HCT116 (cell line): ENCODE measurements around the gene BIK. TPM values are rescaled to one million over a fixed set of nuclear protein-coding genes. Genes with fewer than 3 reads are reported as not detected.

Source experiments
- ATAC-seq: fragments of 200-7000 bp; cut with Tn5 transposase; 2 replicates; pipeline ENCODE4 v1.9.1; 2020; ENCODE audit warnings: mild to moderate bottlenecking, moderate library complexity
- BruUV-seq: library from RNA; stranded (reverse); fragments of 400-500 nt; replicated peaks from 2 replicates; lab custom pipeline; 2021; lab: Mats Ljungman, UMichigan
- CTCF ChIA-PET: fragments of 300-600 bp; sonication (Branson Sonifier 250); formaldehyde crosslinking; loops from one replicate; lab custom pipeline; 2021; ENCODE audit warnings: antibody characterized with exemption; lab: Charles Lee
- POLR2A ChIA-PET: fragments of 300-600, 350-600 bp; sonication (Branson Sonifier 250); formaldehyde crosslinking; loops from one replicate; lab custom pipeline; 2021; ENCODE audit warnings: antibody characterized with exemption; lab: Charles Lee
- RAD21 ChIA-PET, 2 experiments: fragments of 300-600 bp; sonication (Branson Sonifier 250); formaldehyde crosslinking; loops; one replicate each; lab custom pipeline; 2023; ENCODE audit warnings: low total read pairs in 2 of 2; ENCODE audit not compliant: uncharacterized antibody in 2 of 2, unreplicated experiment in 2 of 2, low non-redundant PET in 1 of 2; lab: Charles Lee
- DNase-seq: peaks from one replicate; pipeline ENCODE4 v3.0.0-alpha.2; 2010; ENCODE audit warnings: low read depth, low spot score
- H2AFZ ChIP-seq: fragments of 200-600 bp; shearing (Covaris generic), sonication (generic); 2 replicates; pipeline ENCODE4 v1.6.1; 2017; ENCODE audit warnings: low read depth, mixed run types, mixed read lengths, antibody characterized with exemption, low read length; ENCODE audit not compliant: poor library complexity, severe bottlenecking
- H3K27ac ChIP-seq: 2 replicates; pipeline ENCODE4 v1.5.1; 2012; ENCODE audit warnings: low read depth, low read length
- H3K27me3 ChIP-seq: fragments of 200-600 bp; sonication (generic); 2 replicates; pipeline ENCODE4 v1.6.1; 2016; ENCODE audit warnings: mixed run types, low read length, mixed read lengths; ENCODE audit not compliant: insufficient read depth
- H3K36me3 ChIP-seq, 2 experiments: fragments of 200-500 bp in 1 of 2; fragments of 200-600 bp in 1 of 2; sonication (Bioruptor generic) in 1 of 2; sonication (generic) in 1 of 2; 2 replicates each; pipeline versions ENCODE4 v1.5.1 to v1.6.1; 2014 to 2016; ENCODE audit warnings: low read length in 2 of 2, inconsistent platforms in 1 of 2, mixed read lengths in 1 of 2, mixed run types in 1 of 2; ENCODE audit not compliant: insufficient read depth in 2 of 2, control insufficient read depth in 1 of 2
- H3K4me1 ChIP-seq, 2 experiments: fragments of 200-600 bp in 1 of 2; sonication (generic) in 1 of 2; 2 replicates each; pipeline versions ENCODE4 v1.5.1 to v1.6.1; 2012 to 2017; ENCODE audit warnings: low read length in 2 of 2, inconsistent platforms in 1 of 2, mild to moderate bottlenecking in 1 of 2, mixed read lengths in 1 of 2, mixed run types in 1 of 2, moderate library complexity in 1 of 2; ENCODE audit not compliant: insufficient read depth in 2 of 2, control insufficient read depth in 1 of 2
- H3K4me2 ChIP-seq: fragments of 200-600 bp; sonication (generic); 2 replicates; pipeline ENCODE4 v1.6.1; 2017; ENCODE audit warnings: mixed run types, low read length, mixed read lengths
- H3K4me3 ChIP-seq, 2 experiments: fragments of 200-600 bp in 1 of 2; sonication (generic) in 1 of 2; replicated peaks in 1 of 2; 2 replicates each; pipeline ENCODE4 v1.5.1; 2011 to 2016; ENCODE audit warnings: low read length in 2 of 2, control low read depth in 1 of 2, low read depth in 1 of 2, mild to moderate bottlenecking in 1 of 2, mixed read lengths in 1 of 2, mixed run types in 1 of 2
- H3K79me2 ChIP-seq: fragments of 200-600 bp; sonication (generic); 2 replicates; pipeline ENCODE4 v1.6.1; 2017; ENCODE audit warnings: mild to moderate bottlenecking, mixed run types, low read length, moderate library complexity, mixed read lengths; ENCODE audit not compliant: insufficient read depth
- H3K9ac ChIP-seq: fragments of 200-600 bp; sonication (generic); 2 replicates; pipeline ENCODE4 v1.6.1; 2016; ENCODE audit warnings: low read length, mixed read lengths
- H3K9me2 ChIP-seq: fragments of 200-600 bp; sonication (generic), shearing (Covaris generic); 2 replicates; pipeline ENCODE4 v1.6.1; 2017; ENCODE audit warnings: mixed run types, mild to moderate bottlenecking, moderate library complexity; ENCODE audit not compliant: insufficient read depth
- H3K9me3 ChIP-seq, 2 experiments: fragments of 200-500 bp in 1 of 2; fragments of 200-600 bp in 1 of 2; sonication (Bioruptor generic) in 1 of 2; sonication (generic) in 1 of 2; 2 replicates each; pipeline ENCODE4 v1.6.1; 2014 to 2017; ENCODE audit warnings: low read length in 2 of 2, mixed read lengths in 2 of 2, inconsistent platforms in 1 of 2, low read depth in 1 of 2, mild to moderate bottlenecking in 1 of 2, mixed run types in 1 of 2, moderate library complexity in 1 of 2; ENCODE audit not compliant: control insufficient read depth in 1 of 2, insufficient read depth in 1 of 2
- H4K20me1 ChIP-seq: fragments of 200-600 bp; sonication (generic), shearing (Covaris generic); 2 replicates; pipeline ENCODE4 v1.6.1; 2017; ENCODE audit warnings: mixed run types, mild to moderate bottlenecking, moderate library complexity; ENCODE audit not compliant: insufficient read depth
- ATF3 ChIP-seq: IDR thresholded peaks from 2 replicates; pipeline ENCODE4 v1.6.1; 2012
- CBX3 ChIP-seq: IDR thresholded peaks from 2 replicates; pipeline ENCODE4 v1.6.1; 2012; ENCODE audit warnings: low read depth
- CEBPB ChIP-seq: IDR thresholded peaks from 2 replicates; pipeline ENCODE4 v1.6.1; 2012; ENCODE audit warnings: low read depth
- EGR1 ChIP-seq: IDR thresholded peaks from 2 replicates; pipeline ENCODE4 v1.6.1; 2012; ENCODE audit warnings: low read depth
- ELF1 ChIP-seq: IDR thresholded peaks from 2 replicates; pipeline ENCODE4 v1.6.1; 2012; ENCODE audit warnings: low read depth, borderline replicate concordance
- EZH2 ChIP-seq: fragments of 200-600 bp; sonication (generic); IDR thresholded peaks from 2 replicates; pipeline ENCODE4 v1.6.1; 2017; ENCODE audit warnings: antibody characterized with exemption, mixed run types
- FOSL1 ChIP-seq: IDR thresholded peaks from 2 replicates; pipeline ENCODE4 v1.6.1; 2012; ENCODE audit warnings: low read depth
- JUND ChIP-seq: IDR thresholded peaks from 2 replicates; pipeline ENCODE4 v1.6.1; 2012
- MAX ChIP-seq: IDR thresholded peaks from 2 replicates; pipeline ENCODE4 v1.6.1; 2012
- POLR2AphosphoS5 ChIP-seq: IDR thresholded peaks from 2 replicates; pipeline ENCODE4 v1.6.1; 2011; ENCODE audit warnings: mild to moderate bottlenecking, low read depth, low read length, moderate library complexity
- REST ChIP-seq: IDR thresholded peaks from 2 replicates; pipeline ENCODE4 v1.6.1; 2012; ENCODE audit warnings: low read depth
- SIN3A ChIP-seq: IDR thresholded peaks from 2 replicates; pipeline ENCODE4 v1.6.1; 2012; ENCODE audit warnings: low read depth
- SP1 ChIP-seq: IDR thresholded peaks from 2 replicates; pipeline ENCODE4 v1.6.1; 2012; ENCODE audit warnings: low read depth
- SRF ChIP-seq: IDR thresholded peaks from 2 replicates; pipeline ENCODE4 v1.6.1; 2012; ENCODE audit warnings: low read depth
- TCF7L2 ChIP-seq: IDR thresholded peaks from 2 replicates; pipeline ENCODE4 v1.7.0; 2011; ENCODE audit warnings: borderline replicate concordance, inconsistent platforms; ENCODE audit not compliant: insufficient read depth, insufficient read length; ENCODE audit errors: extremely low read depth
- YY1 ChIP-seq: IDR thresholded peaks from 2 replicates; pipeline ENCODE4 v1.6.1; 2011; ENCODE audit warnings: low read length, low read depth, moderate library complexity, mild to moderate bottlenecking; ENCODE audit not compliant: insufficient replicate concordance; ENCODE audit errors: extremely low read depth
- ZNF274 ChIP-seq: fragments of 200-500 bp; sonication (Bioruptor generic); IDR thresholded peaks from 2 replicates; pipeline ENCODE4 v1.6.1; 2014; ENCODE audit warnings: mild to moderate bottlenecking, low read depth, low read length, inconsistent platforms
- intact Hi-C: fragments of 100-400 bp; cut with micrococcal nuclease; formaldehyde crosslinking; loops from 2 replicates; pipeline ENCODE4 v1.10.0; 2022
- total RNA-seq: library from RNA; stranded (reverse); gene quantifications from one replicate; pipeline ENCODE4 v1.2.1, GENCODE V29; 2021; ENCODE audit not compliant: unreplicated experiment
- TF ChIP-seq, protein P1 (sequence below), 3 experiments: fragments of 200-600 bp in 1 of 3; sonication (generic) in 1 of 3; IDR thresholded peaks in 2 of 3; conservative IDR thresholded peaks in 1 of 3; 2 replicates each; pipeline ENCODE4 v1.5.1; 2012 to 2017; ENCODE audit warnings: low read depth in 2 of 3, low read length in 2 of 3, antibody characterized with exemption in 1 of 3, borderline replicate concordance in 1 of 3, control low read depth in 1 of 3, mild to moderate bottlenecking in 1 of 3, mixed read lengths in 1 of 3, mixed run types in 1 of 3, moderate library complexity in 1 of 3; ENCODE audit not compliant: insufficient read depth in 1 of 3
- TF ChIP-seq, protein P2 (sequence below): IDR thresholded peaks from 2 replicates; pipeline ENCODE4 v1.6.1; 2011; ENCODE audit warnings: mild to moderate bottlenecking, low read length, moderate library complexity; ENCODE audit not compliant: insufficient replicate concordance; ENCODE audit errors: extremely low read depth

BIK gene
- total RNA-seq, 1 experiment from 2014 or later = 31.0 TPM

DNA sequence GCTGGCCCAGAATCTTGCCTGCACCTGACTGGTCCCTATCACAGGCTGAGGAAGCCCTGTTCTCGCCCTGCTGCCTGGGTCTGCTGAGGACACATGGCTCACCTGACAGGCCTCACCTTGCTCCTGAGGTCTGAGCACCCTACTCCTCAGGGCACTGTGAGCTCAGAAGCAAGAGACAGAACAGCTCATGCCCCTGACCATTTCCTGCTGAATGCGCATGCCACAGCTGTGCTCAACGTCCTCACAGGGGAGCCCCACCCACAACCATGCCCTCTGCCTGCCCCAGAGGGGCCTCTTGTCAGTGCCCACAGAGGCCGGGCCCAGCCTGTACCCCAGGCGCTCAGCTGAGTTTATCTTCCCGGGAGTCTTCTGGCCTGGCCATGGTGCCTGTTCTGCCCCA lies 38.0 kb downstream of the BIK start:
- CTCF ChIA-PET = no interaction called here
- POLR2A ChIA-PET = interaction anchor here (0.7 kb wide), 1 partner anchor 534 kb away, joined by 3 read pairs; the partner anchor contains the start of gene POLDIP3

More for the DNA sequence above, 38.0 kb downstream of the BIK start:
- no peak for DNase-seq
- Histone ChIP-seq H3K27me3 (no peaks in the 10 kb centered on the region), H3K9ac (no peak overlapping the region), H2AFZ (no peak overlapping the region), H3K9me2 (no peaks in the 10 kb centered on the region), H3K4me2 (no peak overlapping the region), H3K4me3 (no peak overlapping the region), H3K9me3 (no peaks in the 10 kb centered on the region), H3K79me2 (peaks cover 19% of the 10 kb centered on the region), H3K27ac (no peak overlapping the region), H4K20me1 (no peaks in the 10 kb centered on the region), H3K36me3 (no peaks in the 10 kb centered on the region), H3K4me1 (peaks cover 9 to 30% of the 10 kb centered on the region in 2 experiments; a peak in 3 of 4 replicates)
- ATAC-seq = no peak
- BruUV-seq = no TSS peak
- RAD21 ChIA-PET = no interaction called here
- TF ChIP-seq REST (no peak), ZNF274 (no peak), ELF1 (no peak), EGR1 (no peak), JUND (no peak), FOSL1 (no peak), CBX3 (no peak), TCF7L2 (no peak), YY1 (no peak), EZH2 (no peak), SRF (no peak), SP1 (no peak), POLR2AphosphoS5 (no peak), CEBPB (no peak), MAX (no peak), ATF3 (no peak), SIN3A (no peak)
- TF ChIP-seq, protein P1, sequence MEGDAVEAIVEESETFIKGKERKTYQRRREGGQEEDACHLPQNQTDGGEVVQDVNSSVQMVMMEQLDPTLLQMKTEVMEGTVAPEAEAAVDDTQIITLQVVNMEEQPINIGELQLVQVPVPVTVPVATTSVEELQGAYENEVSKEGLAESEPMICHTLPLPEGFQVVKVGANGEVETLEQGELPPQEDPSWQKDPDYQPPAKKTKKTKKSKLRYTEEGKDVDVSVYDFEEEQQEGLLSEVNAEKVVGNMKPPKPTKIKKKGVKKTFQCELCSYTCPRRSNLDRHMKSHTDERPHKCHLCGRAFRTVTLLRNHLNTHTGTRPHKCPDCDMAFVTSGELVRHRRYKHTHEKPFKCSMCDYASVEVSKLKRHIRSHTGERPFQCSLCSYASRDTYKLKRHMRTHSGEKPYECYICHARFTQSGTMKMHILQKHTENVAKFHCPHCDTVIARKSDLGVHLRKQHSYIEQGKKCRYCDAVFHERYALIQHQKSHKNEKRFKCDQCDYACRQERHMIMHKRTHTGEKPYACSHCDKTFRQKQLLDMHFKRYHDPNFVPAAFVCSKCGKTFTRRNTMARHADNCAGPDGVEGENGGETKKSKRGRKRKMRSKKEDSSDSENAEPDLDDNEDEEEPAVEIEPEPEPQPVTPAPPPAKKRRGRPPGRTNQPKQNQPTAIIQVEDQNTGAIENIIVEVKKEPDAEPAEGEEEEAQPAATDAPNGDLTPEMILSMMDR (IDR thresholded peaks at IDR 0.05 in 2 of 3, conservative IDR thresholded peaks at IDR 0.05 in 1 of 3; ENCODE audit: borderline replicate concordance in 1 of 3, insufficient read depth in 1 of 3, low read depth in 2 of 3, low read length in 2 of 3) = no peak
- TF ChIP-seq, protein P2, sequence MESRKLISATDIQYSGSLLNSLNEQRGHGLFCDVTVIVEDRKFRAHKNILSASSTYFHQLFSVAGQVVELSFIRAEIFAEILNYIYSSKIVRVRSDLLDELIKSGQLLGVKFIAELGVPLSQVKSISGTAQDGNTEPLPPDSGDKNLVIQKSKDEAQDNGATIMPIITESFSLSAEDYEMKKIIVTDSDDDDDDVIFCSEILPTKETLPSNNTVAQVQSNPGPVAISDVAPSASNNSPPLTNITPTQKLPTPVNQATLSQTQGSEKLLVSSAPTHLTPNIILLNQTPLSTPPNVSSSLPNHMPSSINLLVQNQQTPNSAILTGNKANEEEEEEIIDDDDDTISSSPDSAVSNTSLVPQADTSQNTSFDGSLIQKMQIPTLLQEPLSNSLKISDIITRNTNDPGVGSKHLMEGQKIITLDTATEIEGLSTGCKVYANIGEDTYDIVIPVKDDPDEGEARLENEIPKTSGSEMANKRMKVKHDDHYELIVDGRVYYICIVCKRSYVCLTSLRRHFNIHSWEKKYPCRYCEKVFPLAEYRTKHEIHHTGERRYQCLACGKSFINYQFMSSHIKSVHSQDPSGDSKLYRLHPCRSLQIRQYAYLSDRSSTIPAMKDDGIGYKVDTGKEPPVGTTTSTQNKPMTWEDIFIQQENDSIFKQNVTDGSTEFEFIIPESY = no peak
- intact Hi-C loops = no loop called here
